HUDEP-2 (cell line): ENCODE results near the gene ANGPTL2.

Source experiments
- DNase-seq, 76 experiments: peaks; one replicate each; lab custom pipeline; 2025; ENCODE audit not compliant: unreplicated experiment in 76 of 76; lab: John Stamatoyannopoulos, UW

Gene ANGPTL2

DNA sequence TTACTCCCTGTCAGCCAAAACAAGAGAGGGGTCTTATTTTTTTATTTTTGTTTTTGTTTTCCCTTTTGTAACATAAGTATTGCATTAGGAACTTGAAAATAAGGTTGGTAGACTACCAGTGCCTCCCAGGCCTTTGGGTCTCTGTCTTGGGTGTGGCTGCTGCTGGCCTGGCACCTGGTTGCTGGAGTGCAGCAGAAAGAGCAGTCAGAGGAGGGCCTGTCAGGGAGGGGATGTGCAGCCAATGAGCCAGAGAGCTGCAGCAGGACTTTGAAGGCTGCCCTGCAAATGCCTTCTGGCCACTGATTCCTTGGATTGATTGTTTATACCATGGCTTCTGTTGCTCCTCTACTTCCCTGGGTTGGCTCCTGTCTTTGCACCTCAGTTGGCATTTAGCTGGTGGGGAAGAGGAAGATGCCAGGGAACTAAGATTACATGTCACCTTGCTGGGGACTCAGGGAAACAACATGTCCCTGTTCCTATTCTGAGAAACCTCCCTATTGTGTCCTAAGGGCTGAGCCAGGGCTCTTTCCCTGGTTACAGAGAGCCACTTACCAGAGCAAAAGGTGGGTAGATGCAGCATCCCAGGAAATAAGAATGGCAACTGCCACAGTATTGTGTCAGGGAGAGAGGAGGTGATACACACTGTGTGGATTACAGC is 66.6 kb downstream of the ANGPTL2 start:
- no peak for DNase-seq

DNA sequence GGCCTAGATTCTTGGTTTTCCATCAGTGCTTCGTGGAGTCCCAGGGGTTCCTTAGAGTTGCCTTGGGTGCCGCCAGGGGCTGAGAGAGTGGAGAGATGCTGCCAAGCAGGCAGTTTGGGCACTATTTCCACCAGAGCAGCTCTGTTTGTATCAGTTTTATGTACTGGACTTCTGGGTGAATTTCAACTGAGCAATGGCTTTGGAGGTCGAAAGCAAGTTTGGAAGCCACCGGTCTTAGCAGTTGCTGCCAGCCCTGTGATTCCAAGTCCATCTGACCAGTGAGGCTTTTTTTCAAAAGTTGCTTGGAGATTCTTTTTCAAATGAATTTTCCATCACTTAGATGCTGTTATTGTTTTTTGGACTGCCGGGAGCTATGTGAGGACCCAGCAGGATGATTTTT is 68.5 kb downstream of the ANGPTL2 start:
- DNase-seq = no peak

DNA sequence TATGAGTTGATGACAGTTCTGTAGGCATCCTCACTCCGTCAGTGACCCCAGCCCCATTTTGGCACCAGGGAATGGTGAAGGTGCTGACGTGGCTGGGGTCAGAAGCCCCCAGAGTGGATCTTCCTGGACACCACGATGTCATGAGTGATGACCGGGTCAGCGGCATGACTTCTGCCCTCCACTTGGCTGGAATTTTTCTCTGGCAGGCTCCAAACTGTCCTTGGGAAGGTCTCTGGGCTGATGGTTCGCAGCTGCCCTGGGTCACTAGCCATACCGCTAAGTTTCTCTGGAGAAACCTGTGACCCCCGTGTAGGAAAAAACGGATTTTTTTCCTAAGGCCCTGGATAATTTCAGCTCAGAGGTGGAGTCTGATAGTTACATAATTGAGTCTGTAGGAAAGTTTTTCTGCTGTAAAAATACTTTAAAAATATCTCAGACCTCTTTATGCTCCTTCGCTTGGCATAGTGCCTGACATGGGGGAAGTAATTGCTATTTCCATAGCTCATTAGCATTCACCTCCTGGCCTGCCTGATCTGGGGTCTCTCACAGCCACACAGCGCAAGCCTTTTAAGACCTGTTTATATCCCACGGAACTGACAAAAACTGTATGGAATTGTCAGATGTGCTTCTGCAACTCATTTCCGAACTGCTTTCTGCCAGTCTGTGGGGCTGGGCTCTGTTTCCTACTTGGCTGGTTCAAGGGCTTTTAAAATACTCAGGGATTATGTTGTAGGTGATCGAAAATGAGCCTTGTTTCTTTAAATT is 69.2 kb downstream of the ANGPTL2 start:
- no peak for DNase-seq

DNA sequence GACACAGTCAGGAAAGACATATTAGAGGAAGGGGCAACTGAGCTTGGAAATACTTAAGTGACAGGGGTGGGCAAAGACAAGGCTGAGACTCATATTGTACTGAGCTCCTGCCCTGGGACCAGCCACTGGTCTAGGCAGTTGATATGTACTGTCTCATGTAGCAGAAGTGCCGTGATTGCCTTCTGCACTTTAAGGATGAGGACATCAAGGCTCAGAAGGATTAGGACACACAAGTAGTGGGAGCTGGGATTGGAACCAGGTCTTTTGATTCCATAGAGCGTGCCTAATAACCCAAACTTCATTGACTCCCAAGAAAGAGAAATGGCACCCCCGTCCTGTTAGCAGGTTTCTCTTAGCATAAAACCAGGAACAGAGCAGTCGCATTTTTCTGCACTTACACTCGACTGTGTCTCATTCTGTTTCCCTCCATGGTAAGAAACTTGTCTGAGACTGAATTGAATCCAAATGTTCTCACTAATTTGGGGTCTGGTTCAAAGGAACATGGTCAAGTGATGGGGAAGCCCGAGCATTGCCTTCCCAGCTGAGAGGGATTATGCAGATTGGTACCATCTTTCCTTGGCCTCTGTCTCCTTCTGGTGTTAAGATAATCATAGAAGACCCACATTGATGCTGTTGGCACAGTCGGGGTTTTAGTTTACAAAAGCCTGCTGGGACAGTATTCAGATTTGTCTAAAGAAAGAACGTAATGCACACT is 70.4 kb downstream of the ANGPTL2 start:
- DNase-seq = no peak

DNA sequence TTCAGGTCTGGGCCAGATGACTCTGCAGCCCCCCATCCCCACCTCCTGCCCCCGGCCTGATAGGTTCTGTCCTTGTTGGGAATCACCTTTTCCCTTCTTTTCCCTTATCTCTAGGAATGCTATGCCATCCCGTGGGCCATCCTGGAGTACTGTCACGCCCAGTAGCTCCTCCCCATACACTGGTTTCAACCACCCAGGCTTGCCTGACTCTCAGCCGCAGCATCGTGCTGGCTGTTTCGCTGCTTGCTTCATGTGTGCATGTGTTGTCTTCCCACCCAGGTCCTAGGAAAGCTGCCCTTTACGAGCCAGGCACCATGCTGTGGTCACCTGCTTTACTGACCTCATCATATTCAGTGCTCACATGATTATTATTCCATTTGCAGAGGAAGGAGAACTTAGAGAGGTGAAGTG is 71.8 kb downstream of the ANGPTL2 start:
- DNase-seq = no peak

DNA sequence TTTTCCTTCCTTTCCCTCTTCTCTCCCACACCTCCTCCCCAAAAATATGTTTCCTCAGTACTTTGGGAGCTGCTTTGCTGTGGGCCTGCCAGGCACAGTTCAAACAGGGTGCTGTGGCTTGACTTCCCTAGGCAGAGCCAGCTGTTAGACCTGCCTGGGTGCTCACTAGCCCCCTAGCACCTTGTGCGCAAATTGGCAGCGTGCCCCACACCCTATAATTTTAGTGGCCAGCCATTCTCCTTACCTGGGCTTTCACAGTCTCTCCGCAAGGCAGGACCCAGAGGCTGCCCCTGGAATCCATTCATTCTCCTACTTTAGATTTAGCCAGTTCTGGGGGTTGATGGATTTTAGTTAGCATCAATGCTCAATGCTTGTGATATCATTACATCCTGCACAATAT is 72.3 kb downstream of the ANGPTL2 start:
- DNase-seq = no peak

DNA sequence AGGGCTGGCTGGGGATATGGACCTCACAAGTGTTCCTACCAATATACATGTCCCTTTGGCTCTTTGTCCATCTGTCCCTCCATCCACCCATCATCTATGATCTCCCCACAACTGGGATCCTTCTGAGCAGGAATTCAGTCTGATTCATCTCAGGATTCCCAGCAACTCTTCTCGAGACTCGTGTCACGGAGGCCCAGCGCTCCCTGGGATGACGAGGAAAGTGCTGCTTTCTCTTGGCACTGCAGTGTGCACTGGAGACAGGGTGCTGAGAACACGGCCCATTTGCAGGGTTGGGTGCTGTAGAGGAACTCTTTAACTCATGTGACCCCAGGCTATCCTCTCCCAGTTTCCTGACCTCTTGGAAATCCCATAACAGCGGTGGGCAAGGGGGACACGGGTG is 72.9 kb downstream of the ANGPTL2 start:
- no peak for DNase-seq

DNA sequence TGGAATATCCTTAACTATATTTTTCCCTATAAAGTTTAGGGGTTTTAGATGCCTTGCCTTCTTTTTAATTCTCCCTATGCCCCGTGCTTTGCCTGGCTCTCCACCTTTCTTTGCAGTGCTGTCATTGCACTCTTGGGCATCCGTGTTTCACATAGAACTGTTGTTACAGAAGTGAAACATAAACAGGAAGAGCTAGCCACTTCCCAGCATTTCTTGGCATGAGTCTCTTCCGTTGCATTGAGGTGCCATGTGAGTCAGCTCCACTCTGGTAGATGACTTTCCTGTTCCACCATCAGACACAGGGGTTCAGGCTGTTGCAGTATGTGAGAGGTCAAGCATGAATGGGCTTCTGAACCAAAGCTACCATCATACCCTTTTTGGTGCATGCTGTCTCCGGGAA is 73.4 kb downstream of the ANGPTL2 start:
- no peak for DNase-seq

DNA sequence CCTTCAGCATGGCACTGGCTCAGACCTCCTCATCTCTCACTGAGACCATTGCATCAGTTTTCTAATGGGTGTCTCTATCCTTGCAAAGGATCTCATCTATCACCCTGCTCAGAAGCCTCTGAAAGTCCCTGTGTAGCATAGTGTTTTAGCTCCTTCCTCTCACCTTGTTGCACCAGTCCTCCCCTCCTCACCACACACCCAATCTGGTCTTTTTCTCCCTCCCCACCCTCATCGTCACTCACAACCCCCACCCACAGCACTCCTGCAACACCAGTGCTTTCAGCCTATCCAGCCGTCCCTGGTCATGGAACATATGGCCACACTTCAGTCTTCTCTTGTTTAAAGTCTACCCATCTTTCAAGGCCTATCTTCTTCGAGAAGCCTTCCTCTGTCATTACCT is 74.5 kb downstream of the ANGPTL2 start:
- no peak for DNase-seq

DNA sequence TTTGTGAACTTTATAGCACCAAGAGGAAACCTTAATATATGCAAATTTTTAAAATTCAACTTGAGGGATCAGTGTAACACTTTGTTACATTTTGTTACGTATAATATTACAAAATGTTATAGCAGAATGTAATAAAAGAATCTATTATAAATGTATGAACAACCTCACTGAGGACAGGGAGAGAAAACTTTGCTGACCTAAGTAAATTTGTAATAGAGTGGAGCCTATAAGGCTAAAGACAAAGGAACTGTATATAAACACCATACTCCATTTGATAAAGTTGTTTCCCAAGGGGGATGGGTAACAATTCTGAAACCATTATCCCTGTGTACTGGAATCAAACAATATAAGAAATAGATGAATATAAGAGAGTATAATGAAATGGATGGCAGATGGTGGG is 77.3 kb downstream of the ANGPTL2 start:
- DNase-seq = no peak

DNA sequence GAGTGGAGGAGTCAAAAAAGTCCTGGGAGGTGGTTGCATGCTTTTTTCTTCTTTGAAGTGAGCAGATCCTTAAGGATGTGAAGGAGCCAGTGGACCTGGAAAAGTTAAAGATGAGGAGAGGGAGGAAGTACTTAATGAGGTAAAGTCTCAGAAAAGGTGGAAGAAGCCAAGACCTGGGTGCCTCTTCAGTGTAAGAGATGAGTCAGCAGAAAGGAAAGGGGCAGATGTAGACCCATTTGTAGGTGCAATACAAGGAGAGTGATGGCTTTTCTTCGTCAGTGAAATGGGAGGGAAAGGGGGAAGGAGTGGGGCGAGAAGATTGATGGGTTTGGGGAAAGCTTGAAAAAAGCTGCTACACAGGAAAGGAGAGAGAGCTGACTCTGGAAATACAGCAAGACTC is 82.9 kb downstream of the ANGPTL2 start:
- no peak for DNase-seq

DNA sequence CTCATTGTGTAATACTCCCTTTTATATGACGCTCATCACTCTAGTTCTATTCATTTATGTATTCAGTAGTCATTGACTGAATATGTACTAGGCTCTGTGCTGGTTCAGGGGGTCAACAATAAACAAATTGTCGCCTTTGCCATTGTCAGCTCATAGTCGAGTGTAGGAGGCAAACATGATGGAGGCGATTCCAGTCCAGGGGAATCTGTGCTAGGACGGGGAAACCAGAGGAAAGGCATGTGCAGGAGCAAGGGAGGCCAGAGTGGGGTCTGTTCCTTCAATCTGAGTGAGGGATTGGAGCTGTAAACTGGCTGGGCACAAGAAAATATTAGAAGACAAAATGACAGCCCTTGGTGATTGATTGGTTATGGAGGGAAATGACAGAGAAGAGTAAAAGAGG is 83.9 kb downstream of the ANGPTL2 start:
- no peak for DNase-seq
